Right ventricle myocardium inferior (tissue), 1 donor: Measurements from ENCODE around the gene TAPBP. TPM values are rescaled to one million over a fixed set of nuclear protein-coding genes. Genes with fewer than 3 reads are reported as not detected.
"Not testable (repeated sequence)": the region's sequence is repeated elsewhere in the genome, so short reads cannot be mapped to it uniquely, and the experiment has no call there.

Experiments used
- ATAC-seq: fragments of 200-7000 bp; cut with Tn5 transposase; one replicate; pipeline ENCODE4 v1.9.1; 2020; ENCODE audit warnings: mild to moderate bottlenecking, moderate library complexity
- DNase-seq: peaks from one replicate; pipeline ENCODE4 v3.0.0; 2021; ENCODE audit errors: missing footprints
- intact Hi-C: fragments of 100-400 bp; cut with DNase I; formaldehyde crosslinking; loops from one replicate; pipeline ENCODE4 v1.11.0; 2022
- long read RNA-seq: library from polyadenylated mRNA; unstranded; transcript quantifications from one replicate; pipeline ENCODE4 v2.0.0, GENCODE V29; 2021
- total RNA-seq: library from RNA; stranded (reverse); fragmentation: NEBNext Ultra II Directional; extraction: Animal tissue kit (Norgen Biotek cat#: 25700); gene quantifications from one replicate; pipeline ENCODE4 v1.2.1, GENCODE V29; 2021
- donor health status: DM: no; HTN: yes; CAD: no; lungs with severe emphysema.

TAPBP gene
- 82.3 TPM for total RNA-seq
- long read RNA-seq, transcript TAPBP-234 (8 exons, 3,759 nt): major isoform, 27 of 68 reads
- long read RNA-seq, partial matches to known transcripts: 14 of 68 reads
- long read RNA-seq, other reads (novel, unspliced or antisense): 25 of 68 reads

- DNase-seq (peak; percentile 78), ATAC-seq (peak; percentile 11)
- intact Hi-C loops: loop anchor here (2.0 kb wide), 1 partner anchor 15 kb away; the partner anchor contains the start of gene RGL2
These were observed at the start of gene TAPBP for GRCh38 chr6:33313709-33314514. Gene TAPBP, minus strand, starts transcription at chr6:33314078. Its CDS starts 37 bp downstream, at chr6:33314041.

- intact Hi-C loops, ATAC-seq, DNase-seq: not testable (repeated sequence)
These were observed 49.6 kb upstream of the TAPBP start for GRCh38 chr6:33363486-33363885.

- DNase-seq (no peak), ATAC-seq (no peak)
- intact Hi-C loops: no loop called here
These were observed 45.5 kb upstream of the TAPBP start for GRCh38 chr6:33359331-33359730.

- intact Hi-C loops, ATAC-seq, DNase-seq: not testable (repeated sequence)
These were observed 43.4 kb upstream of the TAPBP start for GRCh38 chr6:33357160-33357871.

GRCh38 chr6:33356295-33356694 lies 42.4 kb upstream of the TAPBP start:
- intact Hi-C loops: no loop called here
- ATAC-seq: no peak
- no peak for DNase-seq

GRCh38 chr6:33355860-33356259 lies 42.0 kb upstream of the TAPBP start:
- DNase-seq, intact Hi-C loops, ATAC-seq: not testable (repeated sequence)

- ATAC-seq (no peak), DNase-seq (no peak)
- intact Hi-C loops: no loop called here
These were observed 33.9 kb upstream of the TAPBP start for GRCh38 chr6:33347816-33348215.

GRCh38 chr6:33346972-33347371 lies 33.1 kb upstream of the TAPBP start:
- intact Hi-C loops, ATAC-seq, DNase-seq: not testable (repeated sequence)

- intact Hi-C loops: no loop called here
- no peak for DNase-seq
- ATAC-seq: peak; percentile 23
These were observed 31.1 kb upstream of the TAPBP start for GRCh38 chr6:33344701-33345697.

GRCh38 chr6:33343953-33344611 lies 30.2 kb upstream of the TAPBP start:
- ATAC-seq: no peak
- no peak for DNase-seq

GRCh38 chr6:33343606-33343952 lies 29.7 kb upstream of the TAPBP start:
- ATAC-seq, intact Hi-C loops, DNase-seq: not testable (repeated sequence)

More at GRCh38 chr6:33343953-33344611, 30.2 kb upstream of the TAPBP start:
- intact Hi-C loops: no loop called here

- intact Hi-C loops: no loop called here
- no peak for ATAC-seq
These were observed 25.3 kb upstream of the TAPBP start for GRCh38 chr6:33339193-33339592.

GRCh38 chr6:33336495-33336894 lies 22.6 kb upstream of the TAPBP start:
- no peak for ATAC-seq
- intact Hi-C loops: no loop called here
- DNase-seq: no peak

More at GRCh38 chr6:33339193-33339592, 25.3 kb upstream of the TAPBP start:
- DNase-seq: no peak

- ATAC-seq: no peak
These were observed 22.0 kb upstream of the TAPBP start for GRCh38 chr6:33335916-33336315.

GRCh38 chr6:33333666-33334065 lies 19.8 kb upstream of the TAPBP start:
- DNase-seq: no peak
- ATAC-seq: no peak
- intact Hi-C loops: no loop called here

More at GRCh38 chr6:33335916-33336315, 22.0 kb upstream of the TAPBP start:
- DNase-seq: no peak
- intact Hi-C loops: no loop called here

- intact Hi-C loops: no loop called here
- ATAC-seq (no peak), DNase-seq (no peak)
These were observed 16.9 kb upstream of the TAPBP start for GRCh38 chr6:33330736-33331135.

GRCh38 chr6:33329058-33329457 lies 15.2 kb upstream of the TAPBP start:
- no peak for ATAC-seq
- DNase-seq: no peak
- intact Hi-C loops: no loop called here

- no peak for DNase-seq
- intact Hi-C loops: no loop called here
- no peak for ATAC-seq
These were observed 10.2 kb upstream of the TAPBP start for GRCh38 chr6:33324125-33324524.
